Epidermal melanocyte (primary cell): Measurements from ENCODE around the gene ARHGEF28.
A peak's percentile ranks its signal among the peaks of the same experiment; 100 is the strongest.

Experiments used
- DNase-seq: peaks from one replicate; pipeline ENCODE4 v3.0.0; 2011; ENCODE audit warnings: low spot score; ENCODE audit not compliant: insufficient read length

ARHGEF28 gene

DNA sequence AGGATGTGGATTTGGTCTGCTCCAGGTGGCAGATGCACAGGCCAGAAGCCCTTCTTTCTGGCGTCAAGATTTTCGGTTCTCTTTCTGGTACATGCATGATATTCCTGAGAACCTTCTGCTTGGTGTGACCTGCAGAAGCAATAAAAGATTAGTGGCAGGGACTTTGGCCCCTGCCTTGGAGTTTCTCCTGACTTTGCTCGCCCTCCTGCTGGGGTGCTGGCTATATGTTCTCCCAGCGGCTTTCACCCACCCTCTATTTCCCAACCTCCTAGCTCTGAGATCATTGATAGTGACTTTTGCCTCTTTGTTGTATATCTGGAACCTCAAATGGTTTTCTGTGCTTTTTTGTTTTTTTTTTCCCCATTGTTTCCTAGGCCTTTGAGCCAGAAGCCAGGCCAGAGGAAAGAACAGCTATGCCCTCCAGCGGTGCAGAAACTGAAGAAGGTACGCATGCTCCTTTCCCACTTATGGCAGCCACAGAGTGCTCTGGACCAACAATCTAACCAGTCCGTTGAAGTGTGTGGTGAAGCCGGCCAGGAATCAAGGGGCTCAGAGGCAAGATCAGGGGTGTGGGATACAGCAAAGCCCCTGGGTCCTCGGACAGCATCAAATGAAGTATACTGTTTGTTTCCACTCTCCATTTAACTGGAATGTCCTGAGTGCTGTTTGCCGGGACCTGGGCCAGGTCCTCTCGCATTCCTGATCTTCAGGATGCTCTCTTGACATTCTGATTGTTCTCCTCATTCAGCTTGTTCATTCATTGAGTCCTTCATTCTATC lies 154.5 kb downstream of the ARHGEF28 start:
- no peak for DNase-seq

GRCh38 chr5:73781107-73781768 lies 155.2 kb downstream of the ARHGEF28 start:
- no peak for DNase-seq

DNA sequence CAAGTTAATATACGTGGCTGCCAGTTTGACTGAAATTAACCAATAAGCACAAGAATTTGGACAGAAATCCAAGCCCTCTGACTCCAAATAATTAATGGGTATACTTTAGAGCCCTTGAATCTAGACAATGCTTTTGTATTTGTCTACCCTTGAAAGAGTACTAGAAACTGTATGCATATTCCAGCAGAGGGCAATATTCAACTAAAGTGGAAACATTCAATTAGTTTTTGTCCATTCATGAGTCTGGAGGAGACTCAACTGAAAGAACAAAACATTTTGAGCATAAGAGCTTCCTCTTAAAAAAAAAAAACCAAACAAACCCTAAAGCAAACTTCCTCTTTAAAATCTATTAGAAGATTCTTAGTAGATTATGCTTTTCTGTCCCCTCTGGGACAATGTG lies 157.8 kb downstream of the ARHGEF28 start:
- DNase-seq = no peak

DNA sequence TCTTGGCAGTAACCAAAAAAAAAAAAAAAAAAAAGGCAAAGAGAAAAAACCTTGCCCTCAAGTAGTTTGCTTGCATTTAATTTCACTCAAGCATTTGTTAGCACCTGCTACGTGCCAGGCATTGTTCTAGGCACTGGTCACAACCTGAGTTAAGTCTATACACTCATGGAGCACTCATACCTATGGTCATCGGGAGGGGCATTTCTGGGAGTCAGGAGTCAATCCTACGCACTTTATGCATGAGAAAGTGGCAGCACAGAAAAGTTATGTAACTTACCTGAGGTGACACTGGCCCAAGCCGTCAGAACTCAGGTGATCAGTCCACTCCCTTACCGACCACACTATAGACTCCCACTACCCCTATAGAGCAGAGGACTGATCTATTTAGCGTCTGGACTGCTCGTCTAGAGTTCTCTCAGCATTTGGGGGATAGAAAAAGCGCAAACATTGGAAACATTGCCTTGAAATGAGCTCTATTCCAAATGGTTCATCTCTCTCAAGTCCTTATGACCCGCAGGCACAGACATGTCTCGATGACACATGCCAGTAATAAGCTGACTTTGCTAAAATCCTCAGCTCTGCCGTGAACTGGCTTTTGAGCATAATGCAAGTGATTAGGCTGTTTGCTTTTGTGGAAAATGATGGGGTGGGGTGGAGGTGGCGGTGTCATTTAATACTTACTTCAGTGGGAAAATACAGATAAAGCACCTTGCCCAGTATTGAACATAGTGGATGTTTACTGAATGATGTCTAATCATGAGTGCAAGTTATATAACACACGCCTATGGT lies 160.2 kb downstream of the ARHGEF28 start:
- DNase-seq = no peak

DNA sequence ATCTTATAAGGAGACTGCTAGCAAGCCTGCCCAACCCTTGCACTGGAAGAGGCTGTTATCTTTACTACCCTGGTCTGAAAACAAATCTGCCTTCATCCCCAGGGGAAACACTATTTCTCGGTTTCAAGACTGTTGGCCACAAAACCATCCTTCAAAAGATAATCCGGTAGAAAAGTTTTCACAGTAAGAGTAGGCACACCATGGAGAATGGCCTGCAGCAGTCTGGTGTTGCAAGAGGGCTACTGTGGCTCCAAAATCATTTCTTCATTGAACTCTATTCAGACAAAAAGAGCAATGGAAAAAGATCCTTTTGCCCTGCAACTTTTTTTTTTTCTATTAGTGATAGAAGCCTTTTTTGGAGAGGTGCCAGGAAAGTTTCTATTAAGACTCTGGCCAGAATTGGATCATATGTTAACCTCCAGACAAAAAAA lies 163.9 kb downstream of the ARHGEF28 start:
- no peak for DNase-seq

GRCh38 chr5:73791389-73791788 lies 165.4 kb downstream of the ARHGEF28 start:
- DNase-seq = no peak

DNA sequence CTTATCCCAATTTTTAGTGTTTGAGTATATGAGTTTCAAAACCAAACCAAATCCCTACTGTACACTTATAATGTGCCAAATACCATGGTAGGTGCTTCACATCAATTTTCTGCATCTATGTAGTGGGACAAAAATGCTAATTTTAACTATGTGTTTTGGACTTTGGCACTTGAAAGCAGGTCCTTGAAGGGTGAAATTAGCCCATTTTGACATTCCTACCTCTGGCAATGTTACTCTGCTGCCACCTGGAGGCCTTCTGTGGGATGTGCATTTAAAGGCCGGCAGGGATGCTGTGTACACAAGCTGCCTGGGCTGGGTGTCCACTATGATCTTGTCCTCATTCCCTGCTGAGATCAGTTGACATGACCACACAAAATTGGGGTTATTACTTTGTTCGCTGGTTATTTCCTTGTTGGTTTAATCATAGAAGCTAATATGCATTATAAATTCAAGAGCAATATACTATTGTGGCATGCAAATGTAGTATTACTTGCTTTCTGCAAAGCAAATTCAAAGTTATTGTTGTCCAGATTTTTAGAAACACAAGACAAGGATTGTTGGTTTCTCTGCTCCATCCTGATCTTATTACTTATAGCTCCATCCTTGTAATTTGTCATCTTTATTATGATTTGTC lies 166.8 kb downstream of the ARHGEF28 start:
- peak; percentile 27 for DNase-seq

GRCh38 chr5:73793911-73794310 lies 167.9 kb downstream of the ARHGEF28 start:
- DNase-seq = no peak

- no peak for DNase-seq
These were observed 170.5 kb downstream of the ARHGEF28 start for GRCh38 chr5:73796164-73797131.

GRCh38 chr5:73797132-73797510 lies 171.1 kb downstream of the ARHGEF28 start:
- DNase-seq = no peak

GRCh38 chr5:73799401-73799972 lies 173.5 kb downstream of the ARHGEF28 start:
- no peak for DNase-seq

DNA sequence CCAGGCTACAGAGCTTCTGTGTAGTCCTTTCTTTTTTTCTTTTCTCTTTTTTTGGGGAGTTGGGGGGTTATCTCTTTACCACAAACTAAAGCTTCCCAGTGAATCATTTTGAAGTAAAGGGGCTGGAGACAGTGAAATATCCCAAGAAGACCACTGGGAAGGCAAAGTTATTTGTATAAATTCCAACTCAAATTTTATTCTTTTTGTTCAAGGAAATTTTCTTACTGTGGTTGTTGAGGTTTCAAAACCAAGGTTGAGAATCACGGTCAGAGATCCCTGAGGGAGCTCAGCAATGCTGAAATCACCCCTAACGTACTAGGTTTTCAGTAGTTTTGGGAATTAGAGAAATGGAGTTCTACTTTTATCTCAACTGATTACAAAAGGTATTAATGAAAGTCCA lies 175.7 kb downstream of the ARHGEF28 start:
- DNase-seq = no peak

DNA sequence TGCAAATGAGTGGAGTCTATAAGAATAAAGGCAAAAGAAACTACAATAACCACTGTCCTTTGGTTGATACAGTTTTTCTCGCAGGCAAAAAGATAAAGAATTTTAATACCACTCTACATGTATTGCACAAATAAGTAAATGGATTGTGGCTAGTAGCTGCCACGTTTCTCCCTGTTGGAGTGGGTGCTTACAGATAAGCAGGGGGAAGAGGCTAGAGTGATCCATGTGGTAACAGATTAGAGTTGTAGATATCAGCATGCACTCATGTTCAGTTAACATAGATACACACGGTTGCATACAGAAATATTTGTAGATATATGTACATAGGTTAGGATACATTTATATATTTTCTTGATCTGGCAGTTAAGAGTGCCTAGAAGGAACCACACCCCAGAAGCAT lies 179.5 kb downstream of the ARHGEF28 start:
- no peak for DNase-seq

- no peak for DNase-seq
These were observed 182.9 kb downstream of the ARHGEF28 start for GRCh38 chr5:73808911-73809310.

DNA sequence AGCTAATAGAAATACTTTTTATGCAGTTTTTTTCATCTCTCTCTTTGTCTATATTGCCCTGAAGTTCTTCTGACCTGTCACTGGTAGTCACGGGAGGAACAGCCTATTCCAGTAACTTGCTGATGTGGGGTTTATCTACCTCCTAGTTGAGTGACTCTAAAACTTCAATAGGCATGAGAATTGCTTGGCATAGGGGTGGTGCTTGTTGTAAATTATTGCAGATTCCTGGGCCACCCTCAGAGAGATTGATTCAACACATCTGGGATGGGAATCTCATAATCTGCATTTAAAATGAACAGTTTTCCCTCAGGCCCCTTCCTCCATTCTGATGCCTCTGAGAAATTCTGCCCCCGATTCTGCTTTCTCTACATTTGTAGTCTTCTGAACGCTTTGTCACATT lies 184.4 kb downstream of the ARHGEF28 start:
- DNase-seq = no peak

GRCh38 chr5:73812457-73812856 lies 186.5 kb downstream of the ARHGEF28 start:
- no peak for DNase-seq

DNA sequence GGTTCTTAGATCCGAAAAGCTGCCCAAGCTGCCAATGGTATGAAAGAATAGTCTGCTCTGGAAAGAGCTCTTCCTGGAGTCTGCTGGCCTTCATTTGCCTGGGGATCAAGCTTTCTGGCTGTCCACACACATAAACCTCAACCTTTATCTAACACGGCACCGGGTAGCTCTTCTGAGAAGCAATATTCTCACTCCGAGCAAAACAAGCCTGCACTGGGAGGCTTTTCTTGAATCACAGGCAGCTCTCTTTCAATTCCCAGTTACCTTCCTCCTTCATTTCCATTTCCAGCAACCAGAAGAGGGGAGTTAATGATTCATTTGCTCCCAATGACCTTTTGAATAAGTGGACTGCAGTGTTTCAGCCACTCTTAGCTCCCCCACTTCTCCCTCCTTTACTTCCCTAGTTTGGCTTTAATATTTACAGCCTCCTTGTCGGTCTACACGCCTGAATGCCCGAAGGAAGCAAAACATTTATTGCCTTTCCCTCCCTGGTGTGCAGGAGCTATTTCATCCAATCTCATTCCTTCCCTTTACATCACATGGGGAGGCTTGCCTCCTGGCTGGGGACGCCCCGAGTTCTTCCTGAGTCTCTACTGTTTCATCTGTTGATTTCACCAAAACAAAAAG lies 187.1 kb downstream of the ARHGEF28 start:
- DNase-seq = no peak

DNA sequence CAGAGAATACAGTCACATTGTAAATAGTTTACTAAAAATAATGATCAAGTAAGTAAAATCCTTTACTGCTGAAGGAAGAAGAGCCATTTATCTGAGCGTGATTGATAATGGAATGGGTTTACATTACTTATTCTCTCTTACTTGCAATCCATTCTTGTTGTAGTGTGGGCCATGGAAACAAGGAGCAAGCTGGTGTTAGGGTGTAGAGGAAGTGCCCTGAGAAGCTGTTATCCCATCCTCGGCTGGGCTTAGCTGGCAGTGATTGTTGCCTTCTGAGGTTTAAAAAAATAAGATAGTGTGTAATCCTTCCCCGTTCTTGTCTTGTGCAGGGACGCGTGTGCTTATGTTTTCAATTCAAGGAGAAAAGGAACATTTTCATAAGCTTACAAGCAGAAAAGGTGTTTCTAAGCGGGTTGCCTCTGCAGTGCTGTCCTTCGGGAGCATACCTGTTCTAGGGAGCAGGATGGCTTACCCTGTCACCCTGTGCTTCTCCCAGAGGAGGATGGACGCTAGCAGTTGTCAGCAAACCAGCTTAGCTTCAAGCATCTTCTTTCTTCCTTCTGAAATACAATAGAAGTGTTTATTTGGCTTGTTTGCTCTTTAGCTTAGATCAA lies 188.3 kb downstream of the ARHGEF28 start:
- no peak for DNase-seq

DNA sequence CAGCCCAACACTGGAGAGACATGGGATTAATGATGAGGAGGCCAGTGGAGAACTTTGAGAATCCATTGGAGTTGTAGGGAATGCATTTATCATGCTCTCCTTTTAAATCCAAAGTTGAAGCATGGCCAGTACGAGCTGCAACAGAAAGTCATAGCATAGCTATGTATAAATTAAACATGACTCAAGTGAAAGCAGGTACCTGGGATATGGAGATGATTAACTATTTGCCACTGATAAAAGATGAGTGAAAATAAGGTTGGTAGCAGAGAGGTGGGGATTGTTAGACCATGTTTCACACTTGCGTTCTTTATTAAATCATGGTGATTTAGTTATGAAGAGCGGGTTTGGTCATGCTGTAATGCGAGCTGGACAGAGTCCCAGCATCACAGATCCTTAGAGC lies 189.6 kb downstream of the ARHGEF28 start:
- no peak for DNase-seq
